Ramos (cell line): ENCODE results near the gene SORCS3.

Source experiments
- in situ Hi-C: fragments of 300-500 bp; cut with MboI; formaldehyde crosslinking; loops from one replicate; pipeline ENCODE4 v1.14.3; 2022; ENCODE audit warnings: low sequenced_read_pairs; ENCODE audit not compliant: unreplicated experiment

SORCS3 gene

GRCh38 chr10:104957178-104957841, 316.2 kb downstream of the SORCS3 start:
- in situ Hi-C loops, result no loop called here

DNA sequence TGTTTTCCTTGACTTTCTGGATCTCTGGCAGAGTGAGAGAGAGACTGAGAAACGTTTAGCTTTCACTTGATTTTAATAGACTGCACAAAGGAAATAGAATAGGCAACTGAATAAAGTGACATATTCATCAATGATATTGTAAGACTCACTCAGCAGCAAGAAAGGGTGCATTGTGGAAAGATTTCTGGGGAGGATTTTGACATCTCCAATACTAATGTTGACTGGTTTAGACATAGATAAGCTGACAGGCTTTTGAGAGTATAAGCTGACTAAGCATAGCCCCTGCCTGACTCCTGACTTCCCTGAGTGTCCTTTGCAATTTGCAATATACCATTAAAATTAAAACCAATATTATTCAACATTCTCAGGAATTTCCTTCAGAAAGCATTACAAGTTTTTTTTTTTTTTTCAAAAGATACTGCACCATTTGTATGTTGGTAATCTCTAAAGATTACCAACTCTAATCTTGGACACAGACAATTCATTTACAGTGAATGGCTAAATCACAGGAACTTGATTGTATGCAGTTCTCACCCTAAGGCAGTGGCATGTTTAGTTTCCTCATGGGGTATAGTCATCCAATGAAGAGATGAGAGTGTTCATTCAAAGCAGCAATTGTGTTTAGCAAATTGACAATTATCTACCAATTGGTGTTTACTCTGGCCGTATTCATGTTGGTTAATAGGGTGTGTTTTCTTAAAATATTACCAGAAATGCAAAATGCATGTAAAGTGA, 325.6 kb downstream of the SORCS3 start:
- in situ Hi-C loops, result no loop called here

GRCh38 chr10:104980368-104980767, 339.3 kb downstream of the SORCS3 start:
- in situ Hi-C loops, result no loop called here

DNA sequence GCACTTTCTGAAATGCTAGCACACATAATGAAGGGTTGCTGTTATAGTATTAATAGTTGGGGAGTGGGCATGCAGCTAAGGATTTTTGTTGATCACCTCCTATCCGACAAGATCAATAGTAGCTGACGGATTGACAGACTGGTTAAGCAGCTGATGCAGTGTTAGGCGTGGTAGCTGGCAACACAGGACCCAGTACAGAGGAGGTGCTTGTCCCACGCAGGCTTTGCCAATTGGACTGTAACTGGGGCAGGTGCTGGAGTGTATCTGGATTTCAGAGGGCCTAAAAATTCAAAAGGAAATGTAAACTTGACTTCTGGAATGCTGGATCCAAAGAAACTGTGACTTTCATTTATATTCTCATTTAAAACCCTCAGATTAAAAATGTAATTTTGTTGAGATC, 340.9 kb downstream of the SORCS3 start:
- in situ Hi-C loops, result no loop called here

GRCh38 chr10:104988686-104989085, 347.6 kb downstream of the SORCS3 start:
- in situ Hi-C loops, result no loop called here

DNA sequence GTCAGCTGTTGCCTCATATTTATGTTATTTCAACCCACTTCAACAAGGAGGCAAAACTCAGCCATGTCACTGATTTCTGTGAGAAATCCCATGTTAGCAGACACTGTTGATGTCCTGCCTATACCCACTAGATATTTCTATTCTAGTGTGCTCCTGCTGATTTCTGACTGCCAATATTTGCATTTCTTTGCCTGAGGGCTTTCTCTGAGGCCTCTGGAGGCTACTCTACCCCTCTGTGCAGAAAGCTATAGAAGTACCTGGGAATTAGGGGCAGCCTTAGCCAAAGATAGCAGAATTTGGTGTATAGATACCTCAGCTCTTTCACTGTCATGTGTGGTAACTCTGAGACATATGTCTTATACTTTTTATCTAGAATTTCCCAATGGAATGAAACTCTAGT, 348.8 kb downstream of the SORCS3 start:
- in situ Hi-C loops, result no loop called here

DNA sequence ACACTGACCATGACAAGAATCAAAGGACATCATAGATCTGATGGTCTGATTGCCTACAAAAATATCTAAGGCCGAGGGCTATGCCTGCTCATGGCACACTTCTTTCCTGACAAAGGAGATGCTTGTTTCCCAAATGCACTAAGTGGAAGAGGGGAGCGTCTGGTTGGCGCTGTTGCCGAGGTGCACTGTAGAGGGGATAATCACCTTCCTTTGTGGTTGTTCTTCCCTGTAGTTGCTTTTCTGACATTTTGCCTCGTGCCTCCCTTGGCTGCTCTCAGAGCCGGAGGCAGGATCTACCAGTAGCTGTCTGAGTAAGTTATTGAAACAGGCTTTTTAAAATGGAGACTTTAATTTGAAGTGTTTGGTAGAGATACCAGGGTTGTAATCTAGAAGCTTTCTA, 352.0 kb downstream of the SORCS3 start:
- in situ Hi-C loops, result no loop called here

DNA sequence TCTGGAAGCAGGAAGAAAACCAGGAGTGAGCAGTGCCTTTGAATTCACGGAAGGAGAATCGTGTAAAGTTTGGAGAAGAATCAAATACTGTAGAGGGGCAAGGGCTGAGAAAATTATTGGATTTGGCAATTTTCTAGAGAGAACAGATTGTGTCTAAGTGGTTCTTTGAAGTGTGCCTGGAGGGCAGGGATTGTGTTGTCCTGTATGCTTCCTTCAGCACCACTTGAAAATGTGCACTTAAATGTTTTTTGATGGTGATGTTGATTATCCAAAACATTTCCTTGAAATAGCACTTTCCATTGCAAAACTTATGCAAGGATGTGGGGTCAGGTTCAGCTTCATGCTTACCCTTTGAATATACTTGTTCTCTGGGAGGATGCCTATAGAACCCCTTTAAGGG, 360.2 kb downstream of the SORCS3 start:
- in situ Hi-C loops, result no loop called here

GRCh38 chr10:105010411-105011121, 369.5 kb downstream of the SORCS3 start:
- in situ Hi-C loops, result no loop called here

- in situ Hi-C loops, result no loop called here
These were observed 376.0 kb downstream of the SORCS3 start for GRCh38 chr10:105017116-105017515.

DNA sequence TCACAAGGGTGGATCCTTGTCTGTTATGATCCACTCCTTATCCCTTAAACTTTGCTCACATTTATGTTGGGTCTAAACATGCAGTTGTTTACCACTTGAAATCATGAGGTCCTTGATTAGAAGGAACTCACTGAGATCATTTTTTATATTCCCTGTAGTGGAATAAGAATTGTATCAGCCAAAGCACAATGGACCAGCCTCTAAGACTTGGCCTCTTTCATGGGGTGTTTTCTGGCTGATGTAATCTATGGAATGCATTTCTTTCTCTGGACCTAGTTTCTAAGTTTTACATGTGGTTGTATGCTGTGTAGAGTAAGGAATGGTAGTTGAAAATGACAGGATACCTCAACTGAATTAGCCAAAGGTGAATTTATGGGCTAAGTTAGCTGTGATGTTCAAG, 376.6 kb downstream of the SORCS3 start:
- in situ Hi-C loops, result no loop called here

- in situ Hi-C loops, result no loop called here
These were observed 382.4 kb downstream of the SORCS3 start for GRCh38 chr10:105023211-105024111.

DNA sequence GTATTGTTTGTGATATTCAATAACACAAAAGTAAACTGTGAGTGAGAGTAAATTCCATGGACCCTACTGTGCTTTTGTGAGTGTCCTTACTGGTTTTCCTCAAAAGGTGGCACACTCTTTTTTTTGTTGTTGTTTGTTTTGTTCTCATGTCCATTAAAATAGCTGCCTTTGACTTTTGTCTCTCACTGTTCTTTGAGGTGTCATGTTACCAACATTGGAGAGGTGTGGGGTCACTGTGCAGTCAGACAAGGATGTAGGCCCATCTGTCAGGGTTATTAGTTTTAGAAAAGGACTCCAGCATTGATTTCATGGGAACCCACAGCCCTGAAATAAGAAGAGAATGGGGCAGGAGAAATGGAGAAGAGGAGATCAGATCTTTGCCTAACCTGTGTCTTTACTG, 383.1 kb downstream of the SORCS3 start:
- in situ Hi-C loops, result no loop called here

- in situ Hi-C loops, result no loop called here
These were observed 384.0 kb downstream of the SORCS3 start for GRCh38 chr10:105025092-105025491.

- in situ Hi-C loops, result no loop called here
These were observed 385.5 kb downstream of the SORCS3 start for GRCh38 chr10:105026566-105026965.

- in situ Hi-C loops, result no loop called here
These were observed 388.2 kb downstream of the SORCS3 start for GRCh38 chr10:105029286-105029685.

- in situ Hi-C loops, result no loop called here
These were observed 395.9 kb downstream of the SORCS3 start for GRCh38 chr10:105037022-105037421.

DNA sequence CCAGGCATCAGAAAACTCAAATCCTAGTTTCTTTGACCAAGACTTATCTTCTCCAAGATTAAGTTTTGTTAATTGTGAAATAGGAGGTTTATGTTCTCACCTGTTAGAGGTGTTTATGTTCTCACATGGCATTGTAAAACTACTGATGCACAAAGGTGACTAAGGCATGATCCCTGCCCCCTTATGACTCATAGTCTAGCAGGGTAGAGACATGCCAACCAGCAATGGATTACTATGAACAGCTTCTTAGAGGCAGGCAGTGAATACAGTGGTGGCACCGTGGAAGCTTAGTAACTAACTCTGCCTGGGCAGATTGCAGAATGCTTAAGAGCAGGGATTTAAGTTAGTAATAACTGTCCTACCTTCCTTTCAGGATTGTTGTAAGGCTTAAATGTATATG, 400.9 kb downstream of the SORCS3 start:
- in situ Hi-C loops, result no loop called here

DNA sequence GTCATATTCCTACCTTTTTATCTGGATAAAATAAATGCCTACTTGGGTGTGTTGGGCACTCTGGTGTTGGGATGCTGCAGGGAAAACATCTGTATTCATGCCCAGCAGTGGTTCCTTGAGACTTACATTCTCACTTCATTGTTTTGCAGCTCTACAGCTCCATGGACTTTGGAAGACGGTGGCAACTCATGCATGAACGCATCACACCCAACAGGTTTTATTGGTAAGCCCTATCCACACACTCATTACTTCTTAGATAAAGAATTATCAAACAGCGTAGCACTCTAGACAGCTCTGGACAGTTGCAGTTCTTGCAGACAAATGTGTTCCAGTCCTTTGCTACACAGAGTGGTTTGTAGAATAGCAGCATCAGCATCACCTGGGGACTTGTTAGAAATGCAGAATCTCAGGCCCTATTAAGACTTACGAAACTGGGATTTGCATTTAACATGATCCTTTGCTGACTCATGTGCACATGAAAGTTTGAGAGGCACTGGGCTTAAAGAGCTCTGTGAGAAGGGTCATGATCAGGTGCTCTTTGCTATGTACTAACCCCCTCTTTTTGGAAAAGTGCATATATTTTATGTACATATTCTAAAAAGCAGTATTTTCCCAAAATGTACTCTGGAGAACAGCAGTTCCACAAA, 401.9 kb downstream of the SORCS3 start:
- in situ Hi-C loops, result no loop called here

GRCh38 chr10:105044902-105045301, 403.8 kb downstream of the SORCS3 start:
- in situ Hi-C loops, result no loop called here
